Daoy (cell line): ENCODE measurements around the gene MOGAT1. TPM values are rescaled to one million over a fixed set of nuclear protein-coding genes. Genes with fewer than 3 reads are reported as not detected.
"Not testable (repeated sequence)": the region's sequence is repeated elsewhere in the genome, so short reads cannot be mapped to it uniquely, and the experiment has no call there.

Experiments used
- DNase-seq: peaks from one replicate; pipeline ENCODE4 v3.0.0-alpha.2; 2015; ENCODE audit warnings: low read depth
- total RNA-seq: library from RNA; depleted of rRNA; stranded (reverse); fragments of >200 nt; shearing (Covaris generic); gene quantifications from 2 replicates; pipeline ENCODE4 v1.2.3, GENCODE V29; 2014

The MOGAT1 gene
- total RNA-seq, 1 experiment from 2014 or later: not detected

- DNase-seq: no peak
These were observed 1.0 kb upstream of the MOGAT1 start for GRCh38 chr2:222670191-222671038.

- DNase-seq: no peak
These were observed 577 bp downstream of the MOGAT1 start for GRCh38 chr2:222672068-222672401.

GRCh38 chr2:222673273-222673672 is 1.8 kb downstream of the MOGAT1 start:
- no peak for DNase-seq

GRCh38 chr2:222673883-222674282 is 2.4 kb downstream of the MOGAT1 start:
- no peak for DNase-seq

- DNase-seq: no peak
These were observed 6.5 kb downstream of the MOGAT1 start for GRCh38 chr2:222677981-222678380.

- DNase-seq: no peak
These were observed 12.3 kb downstream of the MOGAT1 start for GRCh38 chr2:222683805-222684204.

GRCh38 chr2:222686086-222686750 is 14.8 kb downstream of the MOGAT1 start:
- no peak for DNase-seq

- no peak for DNase-seq
These were observed 17.5 kb downstream of the MOGAT1 start for GRCh38 chr2:222688917-222689316.

- DNase-seq: no peak
These were observed 17.9 kb downstream of the MOGAT1 start for GRCh38 chr2:222689322-222689721.

- peak; percentile 77 for DNase-seq
These were observed 19.2 kb downstream of the MOGAT1 start for GRCh38 chr2:222690564-222691200.

GRCh38 chr2:222693413-222693812 is 22.0 kb downstream of the MOGAT1 start:
- DNase-seq: not testable (repeated sequence)

GRCh38 chr2:222693837-222694236 is 22.4 kb downstream of the MOGAT1 start:
- no peak for DNase-seq

GRCh38 chr2:222698276-222698675 is 26.8 kb downstream of the MOGAT1 start:
- DNase-seq: no peak

- DNase-seq: no peak
These were observed 29.8 kb downstream of the MOGAT1 start for GRCh38 chr2:222701233-222701632.

- no peak for DNase-seq
These were observed 30.3 kb downstream of the MOGAT1 start for GRCh38 chr2:222701721-222702131.

GRCh38 chr2:222703091-222703490 is 31.6 kb downstream of the MOGAT1 start:
- DNase-seq: no peak

GRCh38 chr2:222703886-222704285 is 32.4 kb downstream of the MOGAT1 start:
- DNase-seq: no peak

- no peak for DNase-seq
These were observed 35.2 kb downstream of the MOGAT1 start for GRCh38 chr2:222706616-222707015.

- peak; percentile 15 for DNase-seq
These were observed 35.7 kb downstream of the MOGAT1 start for GRCh38 chr2:222707102-222707688.

GRCh38 chr2:222707689-222708273 is 36.3 kb downstream of the MOGAT1 start:
- DNase-seq: peak; percentile 49

GRCh38 chr2:222708274-222708710 is 36.8 kb downstream of the MOGAT1 start:
- DNase-seq: peak; percentile 77
